Kidney (tissue), 14 donors: ENCODE data around the gene RAPGEF4. TPM values are rescaled to one million over a fixed set of nuclear protein-coding genes. Genes with fewer than 3 reads are reported as not detected.

ENCODE experiments used
- DNase-seq, 5 donors: peaks; one replicate each; pipeline ENCODE4 v3.0.0-alpha.2; 2013 to 2020
- FAIRE-seq: peaks from 2 replicates; lab custom pipeline; 2012; peaks lifted over from hg19 to GRCh38; lab: Jason Lieb, UNC
- H3K27ac ChIP-seq, 2 donors: one replicate each; pipeline ENCODE4 v1.7.0; 2013; ENCODE audit warnings: low read depth in 2 of 2, low read length in 2 of 2, inconsistent platforms in 1 of 2
- H3K27me3 ChIP-seq: one replicate; pipeline ENCODE4 v1.7.1; 2013; ENCODE audit warnings: low read length, inconsistent platforms; ENCODE audit not compliant: control insufficient read depth, insufficient read depth
- H3K36me3 ChIP-seq, 3 donors: one replicate each; pipeline versions ENCODE4 v1.7.0 to v1.7.1; 2013; ENCODE audit warnings: low read length in 3 of 3, control low read depth in 1 of 3, inconsistent platforms in 1 of 3; ENCODE audit not compliant: insufficient read depth in 3 of 3, control insufficient read depth in 2 of 3
- H3K4me1 ChIP-seq, 3 donors: one replicate each; pipeline versions ENCODE4 v1.7.0 to v1.7.1; 2013; ENCODE audit warnings: low read length in 3 of 3, inconsistent platforms in 1 of 3, low read depth in 1 of 3; ENCODE audit not compliant: control insufficient read depth in 2 of 3, insufficient read depth in 2 of 3
- H3K4me3 ChIP-seq, 3 donors: one replicate each; pipeline versions ENCODE4 v1.7.0 to v1.8.1; 2013; ENCODE audit warnings: low read length in 3 of 3, control low read depth in 1 of 3, inconsistent platforms in 1 of 3
- H3K9ac ChIP-seq, 3 donors: one replicate each; pipeline versions ENCODE4 v1.7.0 to v1.7.1; 2013; ENCODE audit warnings: low read length in 3 of 3, control low read depth in 1 of 3, inconsistent platforms in 1 of 3
- H3K9me3 ChIP-seq, 3 donors: one replicate each; pipeline versions ENCODE4 v1.7.0 to v1.7.1; 2013; ENCODE audit warnings: low read length in 3 of 3, control low read depth in 1 of 3, inconsistent platforms in 1 of 3; ENCODE audit not compliant: control insufficient read depth in 2 of 3, insufficient read depth in 1 of 3
- intact Hi-C: fragments of 100-400 bp; cut with DNase I; formaldehyde crosslinking; loops from one replicate; pipeline ENCODE4 v1.11.1; 2022
- polyA plus RNA-seq: library from polyadenylated mRNA; stranded (reverse); fragments of 350-450 nt; fragmentation: Illumina TruSeq; extraction: RNeasy Lipid Tissue Mini Kit (QIAGEN cat#74804); gene quantifications from one replicate; pipeline ENCODE4 v1.2.3, GENCODE V29; 2014; ENCODE audit warnings: low read depth, low replicate concordance; ENCODE audit not compliant: insufficient read depth
- total RNA-seq: library from RNA; stranded (reverse); fragmentation: NEBNext Ultra II Directional; extraction: Animal tissue kit (Norgen Biotek cat#: 25700); gene quantifications from one replicate; pipeline ENCODE4 v1.2.1, GENCODE V29; 2021
- TF ChIP-seq, protein P1 (sequence below): IDR thresholded peaks from 3 replicates; pipeline ENCODE4 v1.5.1; 2012; ENCODE audit warnings: mild to moderate bottlenecking, moderate library complexity, borderline replicate concordance; ENCODE audit not compliant: insufficient read depth; ENCODE audit errors: extremely low read depth
- donor health status: control.
- donor health status: control.
- donor health status: control.
- donor health status: control.
- donor health status: control.
- donor health status: DM: yes; HTN: yes; CAD: no.
- donor health status: Normal renal cell carcinoma (clear cell type).

The RAPGEF4 gene
- total and polyA plus RNA-seq, 2 donors from 2014 or later, result 3.8 to 13.6 TPM

- DNase-seq (no peak), FAIRE-seq (no peak)
- H3K27ac ChIP-seq, result no peak overlapping the region
- H3K27me3 ChIP-seq, result no peaks in the 10 kb centered on the region
- H3K9me3 ChIP-seq, result no peaks in the 10 kb centered on the region
- H3K9ac ChIP-seq, result no peak overlapping the region
- intact Hi-C loops, result no loop called here
- no peak overlapping the region for H3K4me3 ChIP-seq
- no peaks in the 10 kb centered on the region for H3K4me1 ChIP-seq
- no peaks in the 10 kb centered on the region for H3K36me3 ChIP-seq
- TF ChIP-seq, protein P1, sequence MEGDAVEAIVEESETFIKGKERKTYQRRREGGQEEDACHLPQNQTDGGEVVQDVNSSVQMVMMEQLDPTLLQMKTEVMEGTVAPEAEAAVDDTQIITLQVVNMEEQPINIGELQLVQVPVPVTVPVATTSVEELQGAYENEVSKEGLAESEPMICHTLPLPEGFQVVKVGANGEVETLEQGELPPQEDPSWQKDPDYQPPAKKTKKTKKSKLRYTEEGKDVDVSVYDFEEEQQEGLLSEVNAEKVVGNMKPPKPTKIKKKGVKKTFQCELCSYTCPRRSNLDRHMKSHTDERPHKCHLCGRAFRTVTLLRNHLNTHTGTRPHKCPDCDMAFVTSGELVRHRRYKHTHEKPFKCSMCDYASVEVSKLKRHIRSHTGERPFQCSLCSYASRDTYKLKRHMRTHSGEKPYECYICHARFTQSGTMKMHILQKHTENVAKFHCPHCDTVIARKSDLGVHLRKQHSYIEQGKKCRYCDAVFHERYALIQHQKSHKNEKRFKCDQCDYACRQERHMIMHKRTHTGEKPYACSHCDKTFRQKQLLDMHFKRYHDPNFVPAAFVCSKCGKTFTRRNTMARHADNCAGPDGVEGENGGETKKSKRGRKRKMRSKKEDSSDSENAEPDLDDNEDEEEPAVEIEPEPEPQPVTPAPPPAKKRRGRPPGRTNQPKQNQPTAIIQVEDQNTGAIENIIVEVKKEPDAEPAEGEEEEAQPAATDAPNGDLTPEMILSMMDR, result no peak
Observed at GRCh38 chr2:172955587-172955986, 219.9 kb downstream of the RAPGEF4 start.

- H3K27me3 ChIP-seq, result no peaks in the 10 kb centered on the region
- TF ChIP-seq, protein P1, result no peak
- H3K36me3 ChIP-seq, result no peaks in the 10 kb centered on the region
- H3K4me3 ChIP-seq, result no peak overlapping the region
- H3K9ac ChIP-seq, result no peak overlapping the region
- DNase-seq (no peak), FAIRE-seq (no peak)
- H3K27ac ChIP-seq, result no peak overlapping the region
- no peaks in the 10 kb centered on the region for H3K9me3 ChIP-seq
- no peaks in the 10 kb centered on the region for H3K4me1 ChIP-seq
- intact Hi-C loops, result no loop called here
Observed at GRCh38 chr2:172957734-172958133, 222.1 kb downstream of the RAPGEF4 start.

DNA sequence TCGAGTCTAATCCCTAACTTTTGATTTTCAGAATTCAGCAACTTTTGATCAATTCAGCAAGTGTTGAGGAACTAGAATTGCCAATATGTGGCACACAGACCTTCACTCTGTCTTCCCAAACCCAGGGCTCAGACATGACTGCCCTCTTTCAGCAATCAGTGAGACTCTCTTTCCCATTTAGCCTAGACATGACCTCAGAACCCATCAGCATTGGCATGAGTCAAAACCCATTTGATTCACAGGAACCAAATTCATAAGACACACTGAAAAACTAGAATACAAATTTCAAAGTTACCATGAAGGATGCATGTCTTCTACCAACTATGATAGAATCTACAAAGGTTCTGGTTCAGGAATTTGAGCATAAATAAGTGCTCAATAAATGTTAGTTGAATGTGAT is 226.4 kb downstream of the RAPGEF4 start:
- Histone ChIP-seq H3K4me3 (no peak overlapping the region), H3K27me3 (no peaks in the 10 kb centered on the region), H3K27ac (no peak overlapping the region), H3K4me1 (peaks cover 0 to 2% (median 0%) of the 10 kb centered on the region in 3 donors), H3K36me3 (no peaks in the 10 kb centered on the region), H3K9ac (no peak overlapping the region), H3K9me3 (no peaks in the 10 kb centered on the region)
- TF ChIP-seq, protein P1, result no peak
- no peak for FAIRE-seq
- no peak for DNase-seq
- intact Hi-C loops, result no loop called here

DNA sequence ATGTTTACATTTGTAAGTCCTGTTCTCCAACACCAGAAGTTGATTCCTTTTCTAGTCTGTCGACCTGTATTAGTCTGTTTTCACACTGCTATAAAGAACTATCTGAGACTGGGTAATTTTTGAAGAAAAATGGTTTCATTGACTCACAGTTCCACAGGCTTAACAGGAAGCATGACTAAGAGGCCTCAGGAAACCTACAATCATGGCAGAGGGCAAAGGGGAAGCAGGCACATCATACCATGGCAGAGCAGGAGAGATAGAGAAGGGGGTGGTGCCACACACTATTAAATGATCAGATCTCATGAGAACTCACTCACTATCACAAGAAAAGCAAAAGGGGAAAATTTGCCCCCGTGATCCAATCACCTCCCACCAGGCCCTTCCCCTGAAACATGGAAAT is 227.2 kb downstream of the RAPGEF4 start:
- intact Hi-C loops, result no loop called here
- TF ChIP-seq, protein P1, result no peak
- H3K9me3 ChIP-seq, result no peaks in the 10 kb centered on the region
- H3K27ac ChIP-seq, result no peak overlapping the region
- H3K4me3 ChIP-seq, result no peak overlapping the region
- H3K4me1 ChIP-seq, result peaks cover 0 to 6% (median 0%) of the 10 kb centered on the region in 3 donors
- H3K9ac ChIP-seq, result no peak overlapping the region
- H3K27me3 ChIP-seq, result no peaks in the 10 kb centered on the region
- H3K36me3 ChIP-seq, result no peaks in the 10 kb centered on the region
- DNase-seq, result no peak
- FAIRE-seq, result no peak
